ENCODE results near the gene MARCHF3. TPM values are rescaled to one million over a fixed set of nuclear protein-coding genes. Genes with fewer than 3 reads are reported as not detected.

MARCHF3 gene
- total and polyA plus RNA-seq, 7 donors: 4.4 to 31.8 (median 14.6) TPM

GRCh38 chr5:126967808-126968466 lies 62.4 kb downstream of the MARCHF3 start:
- no peaks in the 10 kb centered on the region for H3K9me3 ChIP-seq
- WGBS, 2 donors: 94 to 97% methylated on average over 2 of the region's 2 CpGs
- H3K4me3 ChIP-seq: no peak overlapping the region
- intact Hi-C loops (cut with DNase I): no loop called here
- H3K27ac ChIP-seq: no peak overlapping the region
- H3K36me3 ChIP-seq: no peaks in the 10 kb centered on the region
- TF ChIP-seq POLR2A (IDR thresholded peaks at IDR 0.05): no peak
- no peak for TF ChIP-seq EP300 (IDR thresholded peaks at IDR 0.05)
- no peak for TF ChIP-seq POLR2AphosphoS5 (IDR thresholded peaks at IDR 0.05)
- no peak for TF ChIP-seq CTCF (IDR thresholded peaks at IDR 0.05)
- no peaks in the 10 kb centered on the region for H3K27me3 ChIP-seq
- H3K4me1 ChIP-seq: peaks cover 0 to 4% (median 0%) of the 10 kb centered on the region in 4 donors
- no peak for DNase-seq

DNA sequence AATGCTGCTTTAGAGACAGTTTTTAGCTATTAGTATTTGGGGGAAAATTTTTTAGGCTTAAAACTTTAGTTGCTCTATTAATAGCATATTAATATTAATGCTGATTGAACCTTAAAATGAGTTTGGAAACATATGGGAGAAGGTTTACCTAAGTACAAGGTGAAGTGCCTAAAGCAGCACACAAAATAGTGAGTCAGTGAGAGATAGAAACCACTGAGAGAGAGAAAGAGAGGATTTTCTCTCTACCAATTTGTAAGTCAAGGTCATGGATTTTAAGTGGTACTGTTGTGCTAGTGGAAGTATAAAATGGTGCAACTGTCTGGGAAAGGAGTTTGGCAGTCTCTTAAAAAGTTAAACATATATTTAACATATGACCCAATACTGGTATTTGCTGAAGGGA lies 64.9 kb downstream of the MARCHF3 start:
- no peak for DNase-seq
- H3K27ac ChIP-seq: no peak overlapping the region
- intact Hi-C loops (cut with DNase I): no loop called here
- H3K36me3 ChIP-seq: no peaks in the 10 kb centered on the region
- TF ChIP-seq POLR2AphosphoS5 (IDR thresholded peaks at IDR 0.05) (no peak), POLR2A (IDR thresholded peaks at IDR 0.05) (no peak), EP300 (IDR thresholded peaks at IDR 0.05) (no peak), CTCF (IDR thresholded peaks at IDR 0.05) (no peak)
- no peaks in the 10 kb centered on the region for H3K9me3 ChIP-seq
- H3K4me3 ChIP-seq: no peak overlapping the region
- no peaks in the 10 kb centered on the region for H3K27me3 ChIP-seq
- H3K4me1 ChIP-seq: no peaks in the 10 kb centered on the region

GRCh38 chr5:126965061-126965475 lies 65.3 kb downstream of the MARCHF3 start:
- TF ChIP-seq POLR2A (IDR thresholded peaks at IDR 0.05) (no peak), EP300 (IDR thresholded peaks at IDR 0.05) (no peak), CTCF (IDR thresholded peaks at IDR 0.05) (no peak), POLR2AphosphoS5 (IDR thresholded peaks at IDR 0.05) (no peak)
- 15 to 52% methylated on average over 2 of the region's 2 CpGs for WGBS, 2 donors
- intact Hi-C loops (cut with DNase I): no loop called here
- Histone ChIP-seq H3K27ac (no peak overlapping the region), H3K36me3 (no peaks in the 10 kb centered on the region), H3K4me1 (no peaks in the 10 kb centered on the region), H3K4me3 (no peak overlapping the region), H3K9me3 (no peaks in the 10 kb centered on the region), H3K27me3 (no peaks in the 10 kb centered on the region)
- DNase-seq: no peak

- no peaks in the 10 kb centered on the region for H3K9me3 ChIP-seq
- TF ChIP-seq POLR2A (IDR thresholded peaks at IDR 0.05) (no peak), POLR2AphosphoS5 (IDR thresholded peaks at IDR 0.05) (no peak), EP300 (IDR thresholded peaks at IDR 0.05) (no peak), CTCF (IDR thresholded peaks at IDR 0.05) (no peak)
- no peak overlapping the region for H3K4me3 ChIP-seq
- H3K27ac ChIP-seq: no peak overlapping the region
- no peaks in the 10 kb centered on the region for H3K36me3 ChIP-seq
- no peaks in the 10 kb centered on the region for H3K27me3 ChIP-seq
- WGBS, 2 donors: 95% methylated on average over 2 of the region's 2 CpGs
- H3K4me1 ChIP-seq: no peaks in the 10 kb centered on the region
- DNase-seq: no peak
- intact Hi-C loops (cut with DNase I): no loop called here
These were observed 66.5 kb downstream of the MARCHF3 start for GRCh38 chr5:126963822-126964375.

DNA sequence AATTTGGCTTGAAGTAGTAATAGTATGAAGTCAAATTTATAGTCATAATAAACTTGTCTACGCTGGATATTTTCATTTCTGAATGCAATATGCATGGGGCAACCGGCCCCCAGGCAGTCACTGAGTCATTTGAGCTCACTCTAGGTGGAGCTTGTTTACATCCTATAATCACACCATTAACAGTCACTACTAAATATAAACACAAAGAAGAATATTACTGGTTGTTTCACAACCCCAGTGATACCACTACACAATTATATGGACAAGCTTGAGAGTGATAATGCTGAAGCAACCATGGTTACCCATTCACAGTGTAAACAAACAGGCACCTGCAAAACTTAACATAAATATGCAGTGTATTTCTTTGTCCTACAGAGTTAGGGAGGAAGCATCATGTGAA lies 68.7 kb downstream of the MARCHF3 start:
- intact Hi-C loops (cut with DNase I): no loop called here
- H3K27ac ChIP-seq: no peak overlapping the region
- H3K27me3 ChIP-seq: no peaks in the 10 kb centered on the region
- H3K4me3 ChIP-seq: no peak overlapping the region
- DNase-seq: no peak
- WGBS, 2 donors: 18 to 60% methylated on average over 2 of the region's 2 CpGs
- H3K36me3 ChIP-seq: no peaks in the 10 kb centered on the region
- no peaks in the 10 kb centered on the region for H3K4me1 ChIP-seq
- TF ChIP-seq POLR2AphosphoS5 (IDR thresholded peaks at IDR 0.05): no peak
- no peaks in the 10 kb centered on the region for H3K9me3 ChIP-seq
